ENCODE results near the gene PLSCR3. TPM values are rescaled to one million over a fixed set of nuclear protein-coding genes. Genes with fewer than 3 reads are reported as not detected.
A peak's percentile ranks its signal among the peaks of the same experiment; 100 is the strongest.

Gene PLSCR3
- polyA plus RNA-seq, 1 donor, result 27.8 TPM

- peak; percentile 79 for DNase-seq
Measured at GRCh38 chr17:7351665-7352502, 42.4 kb downstream of the PLSCR3 start, which contains the start of gene KCTD11. KCTD11 (plus strand) TSS chr17:7352162.

DNA sequence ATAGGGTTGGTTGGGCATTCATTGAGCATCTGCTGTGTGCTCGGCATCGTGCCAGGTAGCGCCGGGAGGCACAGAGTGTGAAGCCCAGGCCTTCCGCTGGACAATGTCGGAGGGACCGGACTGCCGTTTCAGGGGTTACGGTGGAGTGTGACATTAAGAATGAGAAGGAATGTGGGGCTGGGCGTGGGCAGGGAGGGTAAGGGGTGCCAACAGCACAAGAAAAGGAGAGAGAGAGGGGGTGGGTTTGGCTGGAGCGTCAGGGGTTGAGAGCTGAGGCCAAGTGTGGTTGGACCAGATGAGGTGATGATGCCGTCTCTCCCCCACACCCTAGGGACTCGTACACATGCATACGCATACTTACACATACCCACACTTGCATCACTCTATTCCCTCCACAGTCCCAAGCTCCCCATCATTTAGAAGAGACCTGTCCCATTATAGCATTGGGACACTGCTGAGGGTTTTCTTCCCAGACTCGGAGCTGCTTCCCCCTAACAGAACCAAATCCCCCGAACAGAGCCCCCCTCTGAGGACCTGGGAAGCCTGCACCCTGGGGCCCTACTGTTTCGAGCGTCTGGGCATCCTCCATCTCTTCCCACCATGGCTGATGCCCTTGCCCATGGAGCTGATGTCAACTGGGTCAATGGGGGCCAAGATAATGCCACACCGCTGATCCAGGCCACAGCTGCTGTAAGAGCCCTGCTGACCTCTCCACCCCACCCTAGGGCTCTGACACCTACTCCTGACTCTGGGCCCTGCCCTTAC lies 45.7 kb downstream of the PLSCR3 start:
- DNase-seq, result no peak

DNA sequence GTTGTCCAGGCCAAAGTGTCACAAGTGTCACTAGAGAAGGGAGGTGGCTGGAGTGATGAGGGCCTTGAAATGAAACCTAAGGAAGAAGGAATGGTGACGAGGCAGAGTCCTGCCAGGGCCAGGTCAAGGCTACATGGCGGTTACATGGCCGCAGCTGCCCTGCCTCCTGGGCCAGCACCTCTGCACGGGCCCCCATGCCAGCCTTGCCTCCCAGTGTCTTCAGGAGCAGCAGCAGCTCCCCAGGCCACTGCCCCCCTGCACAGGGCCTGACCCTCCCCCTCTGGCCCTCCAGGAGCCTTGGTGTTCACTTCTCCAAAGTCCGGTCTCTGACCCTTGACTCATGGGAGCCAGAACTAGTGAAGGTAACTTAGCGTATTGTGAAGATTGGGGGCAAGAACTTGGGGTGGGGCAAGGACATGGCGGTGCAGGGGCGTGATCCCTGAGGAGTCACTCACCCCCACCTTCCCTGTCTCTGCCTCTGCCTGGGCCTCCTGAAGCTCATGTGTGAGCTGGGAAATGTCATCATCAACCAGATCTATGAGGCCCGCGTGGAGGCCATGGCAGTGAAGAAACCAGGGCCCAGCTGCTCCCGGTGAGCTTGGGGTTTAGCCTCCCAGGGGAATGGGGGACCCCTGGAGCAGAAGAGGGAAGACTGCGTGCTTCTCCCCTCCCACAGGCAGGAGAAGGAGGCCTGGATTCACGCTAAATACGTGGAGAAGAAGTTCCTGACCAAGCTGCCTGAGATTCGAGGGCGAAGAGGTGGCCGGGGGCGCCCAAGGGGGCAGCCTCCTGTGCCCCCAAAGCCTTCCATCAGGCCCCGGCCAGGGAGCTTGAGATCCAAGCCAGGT lies 46.5 kb downstream of the PLSCR3 start:
- no peak for DNase-seq

DNA sequence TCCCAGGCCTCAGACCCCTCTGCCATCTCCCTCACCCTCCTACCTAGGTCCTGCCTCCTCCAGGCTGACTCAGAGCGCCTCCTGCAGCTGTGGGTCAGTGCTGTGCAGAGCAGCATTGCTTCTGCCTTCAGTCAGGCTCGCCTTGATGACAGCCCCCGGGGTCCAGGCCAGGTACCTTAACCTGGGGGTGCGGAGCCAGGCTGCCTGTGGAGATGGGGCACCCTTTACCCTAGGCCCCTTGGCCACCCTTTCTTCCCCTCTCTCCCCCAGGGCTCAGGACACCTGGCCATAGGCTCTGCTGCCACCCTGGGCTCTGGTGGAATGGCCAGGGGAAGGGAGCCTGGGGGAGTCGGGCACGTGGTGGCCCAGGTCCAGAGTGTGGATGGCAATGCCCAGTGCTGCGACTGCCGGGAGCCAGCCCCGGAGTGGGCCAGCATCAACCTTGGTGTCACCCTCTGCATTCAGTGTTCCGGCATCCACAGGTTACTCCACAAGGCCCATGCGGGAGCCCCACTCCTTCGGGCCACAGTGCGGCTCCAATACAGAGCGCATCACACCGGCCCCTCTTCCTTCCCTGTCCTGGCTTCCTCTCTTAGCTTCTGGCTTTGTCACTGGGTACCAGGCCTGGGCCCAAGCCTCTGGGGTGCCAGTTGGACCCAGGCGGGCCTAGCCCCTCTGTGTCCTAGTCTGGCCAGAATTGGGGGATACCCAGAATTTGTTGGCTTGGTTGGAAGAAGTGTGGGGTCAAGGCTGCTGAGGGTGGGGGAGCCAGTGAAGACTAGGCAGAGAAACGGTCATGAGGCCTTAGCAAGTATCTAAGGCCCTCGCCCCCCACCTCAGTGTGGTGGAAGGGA lies 47.3 kb downstream of the PLSCR3 start:
- DNase-seq, result no peak

- no peak for DNase-seq
Measured at GRCh38 chr17:7343250-7343649, 51.1 kb downstream of the PLSCR3 start.

GRCh38 chr17:7341842-7342241 lies 52.5 kb downstream of the PLSCR3 start:
- no peak for DNase-seq

DNA sequence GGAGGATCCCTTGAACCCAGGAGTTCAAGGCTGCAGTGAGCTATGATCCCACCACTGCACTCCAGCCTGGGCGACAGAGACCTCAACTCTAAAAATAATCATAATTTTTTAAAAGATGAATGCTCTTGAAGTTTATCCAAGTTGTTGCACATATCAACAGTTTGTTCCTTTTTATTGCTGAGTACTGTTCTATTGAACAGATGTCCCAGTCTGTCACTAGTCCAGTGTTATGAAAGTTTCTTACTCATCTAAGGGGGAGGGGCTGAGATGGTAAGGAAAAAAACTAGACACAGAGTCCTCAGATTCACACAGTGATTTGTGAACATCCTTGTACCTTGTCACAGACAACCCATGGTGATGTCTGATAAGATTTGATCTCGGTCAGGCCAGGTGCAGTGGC lies 54.1 kb downstream of the PLSCR3 start:
- DNase-seq, result no peak

Other genes with a start within 250 kb of the PLSCR3 start
- gene ASGR1, start 215.2 kb downstream of the PLSCR3 start, polyA plus RNA-seq (ENCODE audit: insufficient read length), result 6.1 TPM
- gene DLG4, start 174.7 kb downstream of the PLSCR3 start, polyA plus RNA-seq (ENCODE audit: insufficient read length), result 36.0 TPM
- 478 TPM for gene ACADVL, start 174.6 kb downstream of the PLSCR3 start, polyA plus RNA-seq (ENCODE audit: insufficient read length)
- gene DVL2, start 160.0 kb downstream of the PLSCR3 start, polyA plus RNA-seq (ENCODE audit: insufficient read length), result 52.5 TPM
- gene PHF23, start 155.1 kb downstream of the PLSCR3 start, polyA plus RNA-seq (ENCODE audit: insufficient read length), result 52.8 TPM
- gene GABARAP, start 152.1 kb downstream of the PLSCR3 start, polyA plus RNA-seq (ENCODE audit: insufficient read length), result 390 TPM
- gene CTDNEP1, start 142.8 kb downstream of the PLSCR3 start, polyA plus RNA-seq (ENCODE audit: insufficient read length), result 150 TPM
- gene ELP5, start 142.3 kb downstream of the PLSCR3 start, polyA plus RNA-seq (ENCODE audit: insufficient read length), result 54.9 TPM
- 36.6 TPM for gene CLDN7, start 132.0 kb downstream of the PLSCR3 start, polyA plus RNA-seq (ENCODE audit: insufficient read length)
- 2.2 TPM for gene SLC2A4, start 112.8 kb downstream of the PLSCR3 start, polyA plus RNA-seq (ENCODE audit: insufficient read length)
- 4.1 TPM for gene YBX2, start 99.9 kb downstream of the PLSCR3 start, polyA plus RNA-seq (ENCODE audit: insufficient read length)
- gene EIF5A, start 86.9 kb downstream of the PLSCR3 start, polyA plus RNA-seq (ENCODE audit: insufficient read length), result 284 TPM
- gene GPS2, start 79.2 kb downstream of the PLSCR3 start, polyA plus RNA-seq (ENCODE audit: insufficient read length), result 96.6 TPM
- gene NEURL4, start 65.2 kb downstream of the PLSCR3 start, polyA plus RNA-seq (ENCODE audit: insufficient read length), result 34.5 TPM
- gene ACAP1, start 58.0 kb downstream of the PLSCR3 start, polyA plus RNA-seq (ENCODE audit: insufficient read length), result 6.3 TPM
- gene KCTD11, start 42.4 kb downstream of the PLSCR3 start, polyA plus RNA-seq (ENCODE audit: insufficient read length), result 10.3 TPM
- not detected for gene TMEM95, start 39.4 kb downstream of the PLSCR3 start, polyA plus RNA-seq (ENCODE audit: insufficient read length)
- gene TNK1, start 13.4 kb downstream of the PLSCR3 start, polyA plus RNA-seq (ENCODE audit: insufficient read length), result 5.5 TPM
- gene TMEM256, start 9.6 kb upstream of the PLSCR3 start, polyA plus RNA-seq (ENCODE audit: insufficient read length), result 74.9 TPM
- 28.1 TPM for gene NLGN2, start 13.3 kb upstream of the PLSCR3 start, polyA plus RNA-seq (ENCODE audit: insufficient read length)
- gene SPEM1, start 25.8 kb upstream of the PLSCR3 start, polyA plus RNA-seq (ENCODE audit: insufficient read length), result not detected
- not detected for gene SPEM2, start 31.1 kb upstream of the PLSCR3 start, polyA plus RNA-seq (ENCODE audit: insufficient read length)
- not detected for gene SPEM3, start 34.3 kb upstream of the PLSCR3 start, polyA plus RNA-seq (ENCODE audit: insufficient read length)
- gene TMEM102, start 40.9 kb upstream of the PLSCR3 start, polyA plus RNA-seq (ENCODE audit: insufficient read length), result 4.4 TPM
- 6.1 TPM for gene FGF11, start 45.0 kb upstream of the PLSCR3 start, polyA plus RNA-seq (ENCODE audit: insufficient read length)
- 10.5 TPM for gene CHRNB1, start 50.5 kb upstream of the PLSCR3 start, polyA plus RNA-seq (ENCODE audit: insufficient read length)
- gene ZBTB4, start 85.1 kb upstream of the PLSCR3 start, polyA plus RNA-seq (ENCODE audit: insufficient read length), result 39.3 TPM
- 0.45 TPM for gene SLC35G6, start 86.9 kb upstream of the PLSCR3 start, polyA plus RNA-seq (ENCODE audit: insufficient read length)
- 141 TPM for gene POLR2A, start 89.8 kb upstream of the PLSCR3 start, polyA plus RNA-seq (ENCODE audit: insufficient read length)
- gene TNFSF12, start 154.5 kb upstream of the PLSCR3 start, polyA plus RNA-seq (ENCODE audit: insufficient read length), result 17.7 TPM
- gene TNFSF13, start 164.2 kb upstream of the PLSCR3 start, polyA plus RNA-seq (ENCODE audit: insufficient read length), result 13.2 TPM
- 90.9 TPM for gene SENP3, start 167.4 kb upstream of the PLSCR3 start, polyA plus RNA-seq (ENCODE audit: insufficient read length)
- gene CD68, start 185.1 kb upstream of the PLSCR3 start, polyA plus RNA-seq (ENCODE audit: insufficient read length), result 56.8 TPM
- 119 TPM for gene MPDU1, start 189.3 kb upstream of the PLSCR3 start, polyA plus RNA-seq (ENCODE audit: insufficient read length)
- gene SOX15, start 195.6 kb upstream of the PLSCR3 start, polyA plus RNA-seq (ENCODE audit: insufficient read length), result 3.0 TPM
- 54.8 TPM for gene FXR2, start 220.4 kb upstream of the PLSCR3 start, polyA plus RNA-seq (ENCODE audit: insufficient read length)
- 136 TPM for gene SAT2, start 233.3 kb upstream of the PLSCR3 start, polyA plus RNA-seq (ENCODE audit: insufficient read length)
- 2.8 TPM for gene SHBG, start 235.6 kb upstream of the PLSCR3 start, polyA plus RNA-seq (ENCODE audit: insufficient read length)

All from left kidney (tissue), 2 donors.